Thyroid gland (tissue), 4 donors: Measurements from ENCODE around the gene KAZN.

Experiments
- POLR2A ChIP-seq, 2 donors: fragments of 450-650 bp; IDR thresholded peaks; one replicate each; pipeline ENCODE4 v1.6.1; 2017; ENCODE audit warnings: antibody characterized with exemption in 2 of 2, mild to moderate bottlenecking in 2 of 2, moderate library complexity in 1 of 2
- TF ChIP-seq, protein P1 (sequence below), 6 experiments: fragments of 200-600 bp in 3 of 6; fragments of 450-650 bp in 3 of 6; sonication (generic) in 3 of 6; IDR thresholded peaks; one replicate each; pipeline ENCODE4 v1.5.1; 2016 to 2019; ENCODE audit warnings: antibody characterized with exemption in 6 of 6, mild to moderate bottlenecking in 2 of 6, inconsistent platforms in 1 of 6, moderate library complexity in 1 of 6

DNA sequence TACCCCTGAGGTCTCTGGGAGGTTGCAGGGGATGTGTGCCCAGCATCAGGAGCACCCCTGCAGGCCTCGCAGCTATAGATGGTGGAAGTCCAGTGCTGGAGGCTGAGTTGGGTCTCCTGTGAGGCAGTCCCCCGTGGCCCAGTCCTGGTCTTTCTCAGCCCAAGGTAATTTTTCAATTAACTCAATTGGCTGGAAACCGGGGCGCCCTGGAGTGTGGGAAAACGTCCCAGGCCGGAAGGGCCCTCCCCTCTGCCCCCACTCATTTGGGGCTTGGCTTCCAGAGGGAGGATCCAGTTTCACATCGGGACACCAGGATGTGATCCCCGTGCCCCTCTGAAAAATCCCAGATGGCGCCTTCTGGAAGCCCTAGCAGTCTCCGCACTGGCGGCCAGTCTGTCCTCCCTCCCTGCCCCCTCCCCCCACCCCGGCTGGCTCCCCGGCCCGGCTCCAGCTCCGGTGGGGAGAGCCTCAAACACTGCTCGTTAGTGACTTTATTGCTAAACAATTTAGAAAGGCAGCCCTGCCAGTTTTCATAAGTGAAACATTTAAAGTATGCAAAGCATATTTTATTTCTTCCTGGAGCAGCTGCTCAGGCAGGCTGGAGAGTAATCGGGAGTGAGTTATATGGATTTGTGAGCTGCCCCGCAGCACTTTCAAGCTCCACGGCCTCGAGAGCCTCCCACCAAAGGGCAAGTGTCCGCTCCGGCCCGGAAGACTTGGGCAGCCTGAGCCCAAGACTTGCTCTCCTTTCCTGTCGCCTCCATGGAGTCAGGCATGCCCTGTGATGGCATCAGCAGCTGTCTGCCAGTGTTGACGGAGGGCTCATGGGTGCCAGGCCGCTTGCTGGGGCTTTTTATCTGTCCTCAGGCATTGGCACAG is 346.9 kb downstream of the KAZN start:
- TF ChIP-seq, protein P1, sequence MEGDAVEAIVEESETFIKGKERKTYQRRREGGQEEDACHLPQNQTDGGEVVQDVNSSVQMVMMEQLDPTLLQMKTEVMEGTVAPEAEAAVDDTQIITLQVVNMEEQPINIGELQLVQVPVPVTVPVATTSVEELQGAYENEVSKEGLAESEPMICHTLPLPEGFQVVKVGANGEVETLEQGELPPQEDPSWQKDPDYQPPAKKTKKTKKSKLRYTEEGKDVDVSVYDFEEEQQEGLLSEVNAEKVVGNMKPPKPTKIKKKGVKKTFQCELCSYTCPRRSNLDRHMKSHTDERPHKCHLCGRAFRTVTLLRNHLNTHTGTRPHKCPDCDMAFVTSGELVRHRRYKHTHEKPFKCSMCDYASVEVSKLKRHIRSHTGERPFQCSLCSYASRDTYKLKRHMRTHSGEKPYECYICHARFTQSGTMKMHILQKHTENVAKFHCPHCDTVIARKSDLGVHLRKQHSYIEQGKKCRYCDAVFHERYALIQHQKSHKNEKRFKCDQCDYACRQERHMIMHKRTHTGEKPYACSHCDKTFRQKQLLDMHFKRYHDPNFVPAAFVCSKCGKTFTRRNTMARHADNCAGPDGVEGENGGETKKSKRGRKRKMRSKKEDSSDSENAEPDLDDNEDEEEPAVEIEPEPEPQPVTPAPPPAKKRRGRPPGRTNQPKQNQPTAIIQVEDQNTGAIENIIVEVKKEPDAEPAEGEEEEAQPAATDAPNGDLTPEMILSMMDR (IDR thresholded peaks at IDR 0.05) = no peak
- TF ChIP-seq POLR2A (IDR thresholded peaks at IDR 0.05) = no peak
